Measurements from ENCODE around the gene ASB18.

The ASB18 gene

DNA sequence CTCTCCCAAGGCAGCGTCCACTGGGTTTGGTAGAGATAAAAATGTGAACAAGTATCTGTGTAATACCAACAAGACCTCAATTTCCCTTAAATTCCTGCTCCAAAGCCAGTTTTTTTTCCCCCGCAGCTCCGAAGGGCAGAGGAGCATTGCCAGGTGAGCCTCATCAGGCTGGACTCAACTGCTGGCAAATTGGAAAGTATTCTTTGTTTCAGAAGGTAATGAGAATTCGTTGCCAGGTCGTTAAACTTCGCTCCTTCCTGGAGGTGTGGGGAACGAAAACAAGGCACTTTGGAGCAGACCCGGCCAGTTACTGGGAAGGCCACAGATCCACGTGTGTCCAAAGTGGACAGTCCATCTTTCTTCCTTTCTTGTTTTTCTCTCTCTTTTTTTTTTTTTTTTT lies 30.4 kb upstream of the ASB18 start:
- Histone ChIP-seq H3K9ac (ENCODE audit: low read depth, low read length, poor library complexity, severe bottlenecking) (no peak overlapping the region), H3K36me3 (ENCODE audit: insufficient read depth, low read length) (no peaks in the 10 kb centered on the region), H3K27me3 (ENCODE audit: insufficient read depth, low read length, poor library complexity, severe bottlenecking) (no peaks in the 10 kb centered on the region), H3K4me2 (ENCODE audit: low read depth, low read length, poor library complexity, severe bottlenecking) (no peak overlapping the region), H3K4me1 (ENCODE audit: insufficient read depth, low read length, poor library complexity, severe bottlenecking) (no peaks in the 10 kb centered on the region), H4K20me1 (ENCODE audit: insufficient read depth, low read length, poor library complexity, severe bottlenecking) (no peaks in the 10 kb centered on the region), H3K4me3 (ENCODE audit: low read length, poor library complexity, severe bottlenecking) (no peak overlapping the region), H3K9me2 (replicated peaks; ENCODE audit: low read depth, low read length) (no peaks in the 10 kb centered on the region), H2AFZ (ENCODE audit: low read length) (no peak overlapping the region), H3K9me3 (ENCODE audit: insufficient read depth, low read depth, low read length) (no peaks in the 10 kb centered on the region), H3K79me2 (ENCODE audit: insufficient read depth, low read length) (no peaks in the 10 kb centered on the region), H3F3A (ENCODE audit: low read depth) (no peaks in the 10 kb centered on the region)
- TF ChIP-seq, protein P1, sequence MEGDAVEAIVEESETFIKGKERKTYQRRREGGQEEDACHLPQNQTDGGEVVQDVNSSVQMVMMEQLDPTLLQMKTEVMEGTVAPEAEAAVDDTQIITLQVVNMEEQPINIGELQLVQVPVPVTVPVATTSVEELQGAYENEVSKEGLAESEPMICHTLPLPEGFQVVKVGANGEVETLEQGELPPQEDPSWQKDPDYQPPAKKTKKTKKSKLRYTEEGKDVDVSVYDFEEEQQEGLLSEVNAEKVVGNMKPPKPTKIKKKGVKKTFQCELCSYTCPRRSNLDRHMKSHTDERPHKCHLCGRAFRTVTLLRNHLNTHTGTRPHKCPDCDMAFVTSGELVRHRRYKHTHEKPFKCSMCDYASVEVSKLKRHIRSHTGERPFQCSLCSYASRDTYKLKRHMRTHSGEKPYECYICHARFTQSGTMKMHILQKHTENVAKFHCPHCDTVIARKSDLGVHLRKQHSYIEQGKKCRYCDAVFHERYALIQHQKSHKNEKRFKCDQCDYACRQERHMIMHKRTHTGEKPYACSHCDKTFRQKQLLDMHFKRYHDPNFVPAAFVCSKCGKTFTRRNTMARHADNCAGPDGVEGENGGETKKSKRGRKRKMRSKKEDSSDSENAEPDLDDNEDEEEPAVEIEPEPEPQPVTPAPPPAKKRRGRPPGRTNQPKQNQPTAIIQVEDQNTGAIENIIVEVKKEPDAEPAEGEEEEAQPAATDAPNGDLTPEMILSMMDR (conservative IDR thresholded peaks at IDR 0.05; ENCODE audit: low read length): no peak
- no peak for TF ChIP-seq EZH2phosphoT487 (IDR thresholded peaks at IDR 0.05; ENCODE audit: borderline replicate concordance)

DNA sequence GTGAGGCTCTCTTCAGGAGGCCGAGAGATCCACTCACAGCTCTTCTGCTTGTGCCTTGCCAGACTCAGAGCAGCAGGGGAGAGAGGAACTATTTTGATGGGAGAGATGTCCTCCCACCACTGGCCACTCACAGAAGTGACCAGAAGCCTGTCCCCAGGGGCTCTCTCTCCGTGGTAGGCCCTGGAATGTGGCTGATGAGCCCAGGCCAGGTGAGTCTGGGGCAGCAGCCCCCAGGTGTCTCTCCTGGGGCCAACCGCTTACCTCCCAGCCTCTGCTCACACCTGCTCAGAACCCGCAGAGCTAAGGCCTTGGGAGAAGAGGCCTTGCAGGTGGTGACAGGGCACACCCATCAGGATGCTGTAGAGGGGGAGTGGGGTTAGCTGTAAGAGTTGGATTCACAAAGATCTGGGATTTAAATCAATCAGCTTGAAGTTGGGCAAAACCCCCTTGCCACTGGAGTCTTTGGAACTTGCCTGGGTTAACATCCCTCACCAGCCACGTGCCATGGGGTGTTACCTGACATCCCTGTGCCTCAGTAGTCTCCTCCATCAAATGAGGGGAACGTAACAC lies 29.1 kb upstream of the ASB18 start:
- Histone ChIP-seq H4K20me1 (ENCODE audit: insufficient read depth, low read length, poor library complexity, severe bottlenecking) (no peaks in the 10 kb centered on the region), H3K9me2 (replicated peaks; ENCODE audit: low read depth, low read length) (no peaks in the 10 kb centered on the region), H3K79me2 (ENCODE audit: insufficient read depth, low read length) (no peaks in the 10 kb centered on the region), H3K4me3 (ENCODE audit: low read length, poor library complexity, severe bottlenecking) (no peak overlapping the region), H3F3A (ENCODE audit: low read depth) (no peaks in the 10 kb centered on the region), H3K4me1 (ENCODE audit: insufficient read depth, low read length, poor library complexity, severe bottlenecking) (no peaks in the 10 kb centered on the region), H3K27me3 (ENCODE audit: insufficient read depth, low read length, poor library complexity, severe bottlenecking) (no peaks in the 10 kb centered on the region), H3K9me3 (ENCODE audit: insufficient read depth, low read depth, low read length) (no peaks in the 10 kb centered on the region), H3K9ac (ENCODE audit: low read depth, low read length, poor library complexity, severe bottlenecking) (no peak overlapping the region), H3K4me2 (ENCODE audit: low read depth, low read length, poor library complexity, severe bottlenecking) (no peak overlapping the region), H3K36me3 (ENCODE audit: insufficient read depth, low read length) (no peaks in the 10 kb centered on the region), H2AFZ (ENCODE audit: low read length) (no peak overlapping the region)
- TF ChIP-seq, protein P1 (conservative IDR thresholded peaks at IDR 0.05; ENCODE audit: low read length): no peak
- TF ChIP-seq EZH2phosphoT487 (IDR thresholded peaks at IDR 0.05; ENCODE audit: borderline replicate concordance): no peak

DNA sequence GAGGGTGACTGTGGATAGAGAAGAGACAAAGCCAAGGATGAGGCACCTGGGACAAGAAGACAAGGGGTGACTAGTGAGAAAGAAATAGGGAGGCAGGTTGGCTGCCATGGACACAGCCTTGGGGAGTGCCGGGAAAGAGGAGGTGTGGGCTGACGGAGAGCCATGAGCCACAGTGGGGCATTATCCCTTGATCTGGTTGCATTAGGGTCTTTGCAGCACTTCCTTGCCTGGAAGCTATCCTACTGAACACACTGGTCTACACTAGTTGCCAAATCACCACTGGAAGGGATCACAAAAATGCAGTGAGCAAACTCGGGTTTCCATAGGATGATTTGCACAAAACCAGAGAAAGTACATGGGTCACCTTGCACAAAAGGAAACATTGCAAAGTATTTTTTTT lies 27.7 kb upstream of the ASB18 start:
- TF ChIP-seq, protein P1 (conservative IDR thresholded peaks at IDR 0.05; ENCODE audit: low read length): no peak
- TF ChIP-seq EZH2phosphoT487 (IDR thresholded peaks at IDR 0.05; ENCODE audit: borderline replicate concordance): no peak
- Histone ChIP-seq H3K4me3 (ENCODE audit: low read length, poor library complexity, severe bottlenecking) (no peak overlapping the region), H3K36me3 (ENCODE audit: insufficient read depth, low read length) (no peaks in the 10 kb centered on the region), H3K4me2 (ENCODE audit: low read depth, low read length, poor library complexity, severe bottlenecking) (no peak overlapping the region), H3K27me3 (ENCODE audit: insufficient read depth, low read length, poor library complexity, severe bottlenecking) (no peaks in the 10 kb centered on the region), H3K9ac (ENCODE audit: low read depth, low read length, poor library complexity, severe bottlenecking) (no peak overlapping the region), H3K4me1 (ENCODE audit: insufficient read depth, low read length, poor library complexity, severe bottlenecking) (no peaks in the 10 kb centered on the region), H2AFZ (ENCODE audit: low read length) (no peak overlapping the region), H3K9me2 (replicated peaks; ENCODE audit: low read depth, low read length) (no peaks in the 10 kb centered on the region), H3F3A (ENCODE audit: low read depth) (no peaks in the 10 kb centered on the region), H3K9me3 (ENCODE audit: insufficient read depth, low read depth, low read length) (no peaks in the 10 kb centered on the region), H3K79me2 (ENCODE audit: insufficient read depth, low read length) (no peaks in the 10 kb centered on the region), H4K20me1 (ENCODE audit: insufficient read depth, low read length, poor library complexity, severe bottlenecking) (no peaks in the 10 kb centered on the region)

All from Loucy (cell line).